ENCODE data around the gene WNT4. TPM values are rescaled to one million over a fixed set of nuclear protein-coding genes. Genes with fewer than 3 reads are reported as not detected.

Gene WNT4
- total and polyA plus RNA-seq, 7 donors: 0.10 to 5.6 (median 0.44) TPM

GRCh38 chr1:22174446-22175220, 31.7 kb upstream of the WNT4 start:
- no peak for TF ChIP-seq CTCF (IDR thresholded peaks at IDR 0.05)
- H3K27me3 ChIP-seq (ENCODE audit: insufficient read depth in 3 of 3, low read length in 2 of 3): peaks cover 0 to 4% (median 0%) of the 10 kb centered on the region in 3 donors
- H3K27ac ChIP-seq: no peak overlapping the region
- no peaks in the 10 kb centered on the region for H3K4me1 ChIP-seq
- WGBS, 3 donors: 84 to 94% (median 87%) methylated on average over 9 of the region's 9 CpGs
- intact Hi-C loops (cut with DNase I): no loop called here
- DNase-seq (no peak), ATAC-seq (no peak)
- H3K36me3 ChIP-seq (ENCODE audit: insufficient read depth in 1 of 2, low read depth in 1 of 2): no peaks in the 10 kb centered on the region
- no peak overlapping the region for H3K4me3 ChIP-seq
- no peaks in the 10 kb centered on the region for H3K9me3 ChIP-seq

- intact Hi-C loops (cut with DNase I): no loop called here
- ATAC-seq (no peak), DNase-seq (no peak)
- H3K27ac ChIP-seq: no peak overlapping the region
- no peak overlapping the region for H3K4me3 ChIP-seq
- H3K4me1 ChIP-seq: no peaks in the 10 kb centered on the region
- H3K9me3 ChIP-seq: no peaks in the 10 kb centered on the region
- peaks cover 0 to 4% (median 0%) of the 10 kb centered on the region in 3 donors for H3K27me3 ChIP-seq (ENCODE audit: insufficient read depth in 3 of 3, low read length in 2 of 3)
- H3K36me3 ChIP-seq (ENCODE audit: insufficient read depth in 1 of 2, low read depth in 1 of 2): no peaks in the 10 kb centered on the region
- TF ChIP-seq CTCF (IDR thresholded peaks at IDR 0.05): no peak
- 81 to 89% (median 89%) methylated on average over 18 of the region's 18 CpGs for WGBS, 3 donors
Observed at GRCh38 chr1:22171951-22172715, 29.2 kb upstream of the WNT4 start.

- no peaks in the 10 kb centered on the region for H3K36me3 ChIP-seq (ENCODE audit: insufficient read depth in 1 of 2, low read depth in 1 of 2)
- intact Hi-C loops (cut with DNase I): no loop called here
- H3K27ac ChIP-seq: no peak overlapping the region
- no peak for TF ChIP-seq CTCF (IDR thresholded peaks at IDR 0.05)
- peaks cover 0 to 2% (median 0%) of the 10 kb centered on the region in 3 donors for H3K27me3 ChIP-seq (ENCODE audit: insufficient read depth in 3 of 3, low read length in 2 of 3)
- ATAC-seq (no peak), DNase-seq (no peak)
- WGBS, 3 donors: 81 to 85% (median 84%) methylated on average over 4 of the region's 4 CpGs
- no peaks in the 10 kb centered on the region for H3K9me3 ChIP-seq
- no peaks in the 10 kb centered on the region for H3K4me1 ChIP-seq
- H3K4me3 ChIP-seq: no peak overlapping the region
Observed at GRCh38 chr1:22169816-22170215, 26.9 kb upstream of the WNT4 start.

GRCh38 chr1:22168412-22168973, 25.6 kb upstream of the WNT4 start:
- intact Hi-C loops (cut with DNase I): no loop called here
- H3K27me3 ChIP-seq (ENCODE audit: insufficient read depth in 3 of 3, low read length in 2 of 3): peaks cover 0 to 2% (median 0%) of the 10 kb centered on the region in 3 donors

More at GRCh38 chr1:22168412-22168973, 25.6 kb upstream of the WNT4 start:
- TF ChIP-seq CTCF (IDR thresholded peaks at IDR 0.05): no peak
- H3K4me1 ChIP-seq: no peaks in the 10 kb centered on the region
- DNase-seq (no peak), ATAC-seq (no peak)
- no peak overlapping the region for H3K4me3 ChIP-seq
- H3K27ac ChIP-seq: no peak overlapping the region
- H3K9me3 ChIP-seq: no peaks in the 10 kb centered on the region
- WGBS, 3 donors: 43 to 58% (median 51%) methylated on average over 4 of the region's 4 CpGs
- H3K36me3 ChIP-seq (ENCODE audit: insufficient read depth in 1 of 2, low read depth in 1 of 2): no peaks in the 10 kb centered on the region
